ENCODE measurements around the gene PRPSAP1.

GRCh38 chr17:76382803-76383545 lies 29.3 kb upstream of the PRPSAP1 start:
- TF ChIP-seq CTCF (IDR thresholded peaks at IDR 0.05) (no peak), SIN3A (IDR thresholded peaks at IDR 0.05; ENCODE audit: borderline replicate concordance, insufficient read depth, low read depth, low read length) (no peak), TCF7L2 (IDR thresholded peaks at IDR 0.05; ENCODE audit: low read depth, low read length) (no peak)
